ENCODE measurements around the gene STX1A.

DNA sequence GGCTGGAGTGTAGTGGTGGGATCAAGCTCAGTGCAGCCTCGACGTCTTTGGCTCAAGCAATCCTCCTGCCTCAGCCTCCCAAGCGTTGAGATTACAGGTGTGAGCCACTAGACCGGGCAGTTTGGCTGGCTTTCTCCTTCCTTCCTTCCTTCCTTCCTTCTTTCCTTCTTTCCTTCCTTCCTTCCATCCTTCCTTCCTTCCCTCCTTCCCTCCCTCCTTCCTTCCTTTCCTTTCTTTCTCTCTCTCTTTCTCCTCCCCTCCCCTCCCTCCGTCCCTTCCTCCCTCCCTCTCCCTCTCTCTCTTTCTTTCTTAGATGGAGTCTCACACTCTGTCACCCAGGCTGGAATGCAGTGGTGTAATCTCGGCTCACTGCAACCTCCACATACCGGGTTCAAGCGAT lies 59.5 kb downstream of the STX1A start:
- TF ChIP-seq, protein P1, sequence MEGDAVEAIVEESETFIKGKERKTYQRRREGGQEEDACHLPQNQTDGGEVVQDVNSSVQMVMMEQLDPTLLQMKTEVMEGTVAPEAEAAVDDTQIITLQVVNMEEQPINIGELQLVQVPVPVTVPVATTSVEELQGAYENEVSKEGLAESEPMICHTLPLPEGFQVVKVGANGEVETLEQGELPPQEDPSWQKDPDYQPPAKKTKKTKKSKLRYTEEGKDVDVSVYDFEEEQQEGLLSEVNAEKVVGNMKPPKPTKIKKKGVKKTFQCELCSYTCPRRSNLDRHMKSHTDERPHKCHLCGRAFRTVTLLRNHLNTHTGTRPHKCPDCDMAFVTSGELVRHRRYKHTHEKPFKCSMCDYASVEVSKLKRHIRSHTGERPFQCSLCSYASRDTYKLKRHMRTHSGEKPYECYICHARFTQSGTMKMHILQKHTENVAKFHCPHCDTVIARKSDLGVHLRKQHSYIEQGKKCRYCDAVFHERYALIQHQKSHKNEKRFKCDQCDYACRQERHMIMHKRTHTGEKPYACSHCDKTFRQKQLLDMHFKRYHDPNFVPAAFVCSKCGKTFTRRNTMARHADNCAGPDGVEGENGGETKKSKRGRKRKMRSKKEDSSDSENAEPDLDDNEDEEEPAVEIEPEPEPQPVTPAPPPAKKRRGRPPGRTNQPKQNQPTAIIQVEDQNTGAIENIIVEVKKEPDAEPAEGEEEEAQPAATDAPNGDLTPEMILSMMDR (IDR thresholded peaks at IDR 0.05 in 8 of 11, conservative IDR thresholded peaks at IDR 0.05 in 3 of 11): no peak
- no peak for TF ChIP-seq POLR2A (IDR thresholded peaks at IDR 0.05)

All from spleen (tissue), 7 donors.